Right lobe of liver (tissue), 6 donors: ENCODE results near the gene AKAP13. TPM values are rescaled to one million over a fixed set of nuclear protein-coding genes. Genes with fewer than 3 reads are reported as not detected.

ENCODE experiments used
- ATAC-seq, 4 donors: fragments of 200-7000 bp; cut with Tn5 transposase; one replicate each; pipeline ENCODE4 v1.9.1; 2020; ENCODE audit warnings: mild to moderate bottlenecking in 4 of 4, moderate library complexity in 4 of 4
- DNase-seq, 3 donors: peaks; one replicate each; pipeline ENCODE4 v3.0.0-alpha.2; 2020
- H3K27ac ChIP-seq, 3 donors: fragments of 200-600 bp; one replicate each; pipeline ENCODE4 v1.8.0; 2022
- H3K27me3 ChIP-seq, 2 donors: fragments of 200-600 bp; one replicate each; pipeline ENCODE4 v1.8.0; 2022
- H3K36me3 ChIP-seq, 4 donors: fragments of 200-600 bp; sonication (generic) in 1 of 4; one replicate each; pipeline versions ENCODE4 v1.5.1 to v1.8.0; 2017 to 2022; ENCODE audit warnings: control low read depth in 1 of 4
- H3K4me1 ChIP-seq, 4 donors: fragments of 200-600 bp; sonication (generic) in 1 of 4; one replicate each; pipeline versions ENCODE4 v1.5.1 to v1.8.0; 2017 to 2022; ENCODE audit warnings: control low read depth in 1 of 4
- H3K4me3 ChIP-seq, 3 donors: fragments of 200-600 bp; one replicate each; pipeline ENCODE4 v1.8.0; 2022
- H3K9me3 ChIP-seq, 4 donors: fragments of 200-600 bp; sonication (generic) in 1 of 4; one replicate each; pipeline versions ENCODE4 v1.5.1 to v1.8.0; 2017 to 2022; ENCODE audit warnings: control low read depth in 1 of 4
- CTCF ChIP-seq, 4 donors: fragments of 200-600 bp in 3 of 4; fragments of 450-650 bp in 1 of 4; IDR thresholded peaks; one replicate each; pipeline versions ENCODE4 v1.5.1 to v1.8.0; 2016 to 2022; ENCODE audit warnings: antibody characterized with exemption in 4 of 4, mild to moderate bottlenecking in 2 of 4
- POLR2A ChIP-seq: fragments of 450-650 bp; IDR thresholded peaks from one replicate; pipeline ENCODE4 v1.6.1; 2017; ENCODE audit warnings: antibody characterized with exemption, mild to moderate bottlenecking
- WGBS: methylation state at CpG from one replicate; pipeline ENCODE4 v1.1.6; 2018; ENCODE audit warnings: low coverage, low lambda C conversion rate; ENCODE audit not compliant: insufficient coverage; ENCODE audit errors: missing lambda C conversion rate; 5-methylcytosine and 5-hydroxymethylcytosine counted together
- intact Hi-C, 2 donors: fragments of 100-400 bp; cut with DNase I; formaldehyde crosslinking; loops; one replicate each; pipeline versions ENCODE4 v1.11.2 to v1.14.1; 2022
- total RNA-seq, 6 experiments: library from RNA; depleted of rRNA in 2 of 6; stranded (reverse); fragments of >200 nt in 2 of 6; fragmentation: NEBNext Ultra II Directional in 3 of 6; extraction: Animal tissue kit (Norgen Biotek cat#: 25700) in 3 of 6; gene quantifications; one replicate each; pipeline versions ENCODE4 v1.1.0 to v1.2.4, GENCODE V29; 2016 to 2023
- donor health status: DM: no; HTN: yes; CAD: no.
- donor health status: DM: no; HTN: no; CAD: no.
- donor health status: DM: no; HTN: no; CAD: no.
- donor health status: DM: no; HTN: yes; CAD: no.
- donor health status: DM: no; HTN: yes; CAD: no.

Gene AKAP13
- total RNA-seq, 6 experiments from 2014 or later, result 50.1 to 73.1 (median 63.9) TPM

- ATAC-seq (no peak), DNase-seq (no peak)
- Histone ChIP-seq H3K9me3 (no peaks in the 10 kb centered on the region), H3K27me3 (no peaks in the 10 kb centered on the region), H3K4me1 (no peaks in the 10 kb centered on the region), H3K4me3 (no peak overlapping the region), H3K27ac (no peak overlapping the region), H3K36me3 (no peaks in the 10 kb centered on the region)
- 64% methylated on average over 3 of the region's 3 CpGs for WGBS
- no peak for TF ChIP-seq CTCF (IDR thresholded peaks at IDR 0.05)
- no peak for TF ChIP-seq POLR2A
- intact Hi-C loops, result no loop called here
Measured at GRCh38 chr15:85473455-85473854, 93.1 kb downstream of the AKAP13 start.

GRCh38 chr15:85474700-85475316, 94.4 kb downstream of the AKAP13 start:
- ATAC-seq, result no peak
- H3K4me3 ChIP-seq, result no peak overlapping the region
- intact Hi-C loops, result no loop called here
- no peak overlapping the region for H3K27ac ChIP-seq
- H3K9me3 ChIP-seq, result no peaks in the 10 kb centered on the region
- TF ChIP-seq CTCF (IDR thresholded peaks at IDR 0.05) (no peak), POLR2A (no peak)
- H3K4me1 ChIP-seq, result peaks cover 0 to 5% (median 0%) of the 10 kb centered on the region in 4 donors
- H3K27me3 ChIP-seq, result no peaks in the 10 kb centered on the region
- WGBS, result 59% methylated on average over 8 of the region's 8 CpGs
- no peaks in the 10 kb centered on the region for H3K36me3 ChIP-seq
- DNase-seq, result no peak

GRCh38 chr15:85475317-85475701, 94.9 kb downstream of the AKAP13 start:
- no peak for ATAC-seq

GRCh38 chr15:85475711-85476110, 95.3 kb downstream of the AKAP13 start:
- no peaks in the 10 kb centered on the region for H3K36me3 ChIP-seq
- H3K9me3 ChIP-seq, result no peaks in the 10 kb centered on the region
- H3K27me3 ChIP-seq, result no peaks in the 10 kb centered on the region
- DNase-seq, result no peak
- TF ChIP-seq POLR2A (no peak), CTCF (IDR thresholded peaks at IDR 0.05) (no peak)
- ATAC-seq, result no peak
- no peak overlapping the region for H3K4me3 ChIP-seq
- peaks cover 0 to 5% (median 0%) of the 10 kb centered on the region in 4 donors for H3K4me1 ChIP-seq
- intact Hi-C loops, result no loop called here
- no peak overlapping the region for H3K27ac ChIP-seq

More at GRCh38 chr15:85475317-85475701, 94.9 kb downstream of the AKAP13 start:
- Histone ChIP-seq H3K9me3 (no peaks in the 10 kb centered on the region), H3K27me3 (no peaks in the 10 kb centered on the region), H3K4me1 (peaks cover 0 to 5% (median 0%) of the 10 kb centered on the region in 4 donors), H3K4me3 (no peak overlapping the region), H3K36me3 (no peaks in the 10 kb centered on the region), H3K27ac (no peak overlapping the region)
- intact Hi-C loops, result no loop called here
- 78% methylated on average over 1 of the region's 1 CpG for WGBS
- TF ChIP-seq POLR2A (no peak), CTCF (IDR thresholded peaks at IDR 0.05) (no peak)
- DNase-seq, result no peak

- peaks cover 0 to 9% (median under 1%) of the 10 kb centered on the region in 4 donors for H3K4me1 ChIP-seq
- no peak for ATAC-seq
- intact Hi-C loops, result no loop called here
- TF ChIP-seq POLR2A, result no peak
- no peak for TF ChIP-seq CTCF (IDR thresholded peaks at IDR 0.05)
- no peak overlapping the region for H3K4me3 ChIP-seq
- H3K27me3 ChIP-seq, result no peaks in the 10 kb centered on the region
- H3K36me3 ChIP-seq, result no peaks in the 10 kb centered on the region
- DNase-seq, result no peak
- no peak overlapping the region for H3K27ac ChIP-seq
- WGBS, result 100% methylated on average over 2 of the region's 2 CpGs
- H3K9me3 ChIP-seq, result no peaks in the 10 kb centered on the region
Measured at GRCh38 chr15:85477061-85477460, 96.7 kb downstream of the AKAP13 start.
